GM12878 (cell line): ENCODE measurements around the gene GCSAM. TPM values are rescaled to one million over a fixed set of nuclear protein-coding genes. Genes with fewer than 3 reads are reported as not detected.

ENCODE experiments used
- ATF7 ChIP-seq: fragments of 450-650 bp; IDR thresholded peaks from 2 replicates; pipeline ENCODE4 v1.6.1; 2016; ENCODE audit warnings: low read depth, mild to moderate bottlenecking
- BACH1 ChIP-seq: fragments of 450-650 bp; IDR thresholded peaks from 2 replicates; pipeline ENCODE4 v1.6.1; 2017; ENCODE audit warnings: mild to moderate bottlenecking, borderline replicate concordance
- FOXK2 ChIP-seq: fragments of 450-650 bp; IDR thresholded peaks from 2 replicates; pipeline ENCODE4 v1.6.1; 2017; ENCODE audit warnings: mild to moderate bottlenecking, moderate library complexity
- HDAC2 ChIP-seq: fragments of 200-600 bp; sonication (generic); IDR thresholded peaks from 2 replicates; pipeline ENCODE4 v1.6.1; 2017
- JUNB ChIP-seq: IDR thresholded peaks from 2 replicates; pipeline ENCODE4 v1.6.1; 2016; ENCODE audit warnings: antibody characterized with exemption, mild to moderate bottlenecking
- MEF2B ChIP-seq: fragments of 450-650 bp; IDR thresholded peaks from 2 replicates; pipeline ENCODE4 v1.6.1; 2018; ENCODE audit warnings: mild to moderate bottlenecking, moderate library complexity; ENCODE audit not compliant: partially characterized antibody, poor library complexity, severe bottlenecking
- SMAD1 ChIP-seq: fragments of 450-650 bp; IDR thresholded peaks from 2 replicates; pipeline ENCODE4 v1.6.1; 2018; ENCODE audit warnings: mild to moderate bottlenecking, low read depth; ENCODE audit not compliant: partially characterized antibody
- TCF7 ChIP-seq: IDR thresholded peaks from 2 replicates; pipeline ENCODE4 v1.6.1; 2014; ENCODE audit warnings: antibody characterized with exemption, borderline replicate concordance
- YY1 ChIP-seq: IDR thresholded peaks from 2 replicates; pipeline ENCODE4 v1.6.1; 2011; ENCODE audit warnings: low read depth, mild to moderate bottlenecking, low read length
- ZNF217 ChIP-seq: fragments of 450-650 bp; IDR thresholded peaks from 2 replicates; pipeline ENCODE4 v1.6.1; 2017; ENCODE audit warnings: antibody characterized with exemption, mild to moderate bottlenecking
- ZZZ3 ChIP-seq: IDR thresholded peaks from 2 replicates; pipeline ENCODE4 v1.6.1; 2011; ENCODE audit warnings: low read depth; ENCODE audit not compliant: control insufficient read depth, insufficient read length
- polyA plus RNA-seq, 11 experiments: library from polyadenylated mRNA; depleted of rRNA in 4 of 11; unstranded in 6 of 11; stranded (reverse) in 5 of 11; fragments of >200 nt; fragmentation: Nextera tagmentation in 4 of 11; fragmentation: Illumina TruSeq in 1 of 11; extraction: Ambion mirVana in 4 of 11; extraction: Trizol in 1 of 11; gene quantifications; 1 replicate in 1 of 11; 2 replicates in 10 of 11; pipeline versions ENCODE4 v1.2.1 to v1.2.3, GENCODE V29; 2011 to 2016; ENCODE audit warnings: inconsistent platforms in 2 of 11, missing spikeins in 2 of 11, low read depth in 1 of 11
- total RNA-seq, 4 experiments: library from RNA; depleted of rRNA in 3 of 4; stranded (reverse); fragments of >200 nt in 3 of 4; fragmentation: Illumina TruSeq in 1 of 4; extraction: Trizol in 1 of 4; gene quantifications; 2 replicates each; pipeline versions ENCODE4 v1.2.1 to v1.2.3, GENCODE V29; 2013 to 2021
- TF ChIP-seq, protein P1 (sequence below): fragments of 450-650 bp; formaldehyde crosslinking; IDR thresholded peaks from 2 replicates; pipeline ENCODE4 v1.4.0; 2022; ENCODE audit warnings: mild to moderate bottlenecking, moderate library complexity
- TF ChIP-seq, protein P2 (sequence below): IDR thresholded peaks from 2 replicates; pipeline ENCODE4 v1.6.1; 2012; ENCODE audit warnings: low read depth, low read length, improper control_type of control experiment
- TF ChIP-seq, protein P3 (sequence below), 3 experiments: IDR thresholded peaks in 2 of 3; conservative IDR thresholded peaks in 1 of 3; 2 replicates each; pipeline ENCODE4 v1.5.1; 2011; ENCODE audit warnings: low read depth in 3 of 3, low read length in 3 of 3, mild to moderate bottlenecking in 3 of 3, control low read depth in 2 of 3, moderate library complexity in 2 of 3, inconsistent platforms in 1 of 3, mixed read lengths in 1 of 3; ENCODE audit not compliant: control insufficient read depth in 2 of 3, insufficient read depth in 1 of 3; ENCODE audit errors: extremely low read depth in 1 of 3
- TF ChIP-seq, protein P4 (sequence below): fragments of 450-650 bp; IDR thresholded peaks from 2 replicates; pipeline ENCODE4 v1.6.1; 2017; ENCODE audit warnings: mild to moderate bottlenecking, moderate library complexity
- TF ChIP-seq, protein P5 (sequence below): fragments of 450-650 bp; IDR thresholded peaks from 2 replicates; pipeline ENCODE4 v1.6.1; 2017; ENCODE audit warnings: low read depth, mild to moderate bottlenecking, moderate library complexity

Gene GCSAM
- total and polyA plus RNA-seq, 10 of the 15 experiments (the other 5 are each of a cell fraction or from before 2014, with no cell fraction given): 81.5 to 407 (median 107) TPM

DNA sequence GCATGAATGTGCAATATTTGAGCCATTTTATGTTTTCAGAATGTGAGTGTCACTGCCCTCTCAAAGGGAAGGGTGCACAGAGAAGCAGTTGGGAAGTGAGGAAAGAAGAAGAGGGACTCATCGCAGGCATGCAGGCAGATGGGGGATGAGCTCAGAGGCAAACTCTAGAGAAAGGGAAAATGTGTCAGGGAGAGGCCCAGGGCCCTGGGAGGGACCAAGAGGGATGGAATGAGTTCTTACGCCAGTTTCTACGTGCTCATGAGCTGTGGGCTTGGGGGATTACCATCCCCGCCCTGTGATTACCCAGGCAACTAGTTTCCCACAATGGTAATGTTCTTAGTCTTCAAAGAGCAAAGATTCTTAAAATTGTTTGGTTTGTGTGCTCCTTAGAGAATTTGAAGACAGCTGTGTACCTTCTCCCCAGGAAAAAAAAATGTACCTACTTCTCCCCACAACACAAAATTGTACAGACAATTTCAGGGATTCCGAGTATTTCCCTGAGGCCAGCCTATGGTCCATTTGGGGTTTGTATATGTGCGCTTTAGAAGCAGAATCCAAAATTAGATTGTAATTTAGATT is 17.8 kb downstream of the GCSAM start (continued):
- TF ChIP-seq, protein P1, sequence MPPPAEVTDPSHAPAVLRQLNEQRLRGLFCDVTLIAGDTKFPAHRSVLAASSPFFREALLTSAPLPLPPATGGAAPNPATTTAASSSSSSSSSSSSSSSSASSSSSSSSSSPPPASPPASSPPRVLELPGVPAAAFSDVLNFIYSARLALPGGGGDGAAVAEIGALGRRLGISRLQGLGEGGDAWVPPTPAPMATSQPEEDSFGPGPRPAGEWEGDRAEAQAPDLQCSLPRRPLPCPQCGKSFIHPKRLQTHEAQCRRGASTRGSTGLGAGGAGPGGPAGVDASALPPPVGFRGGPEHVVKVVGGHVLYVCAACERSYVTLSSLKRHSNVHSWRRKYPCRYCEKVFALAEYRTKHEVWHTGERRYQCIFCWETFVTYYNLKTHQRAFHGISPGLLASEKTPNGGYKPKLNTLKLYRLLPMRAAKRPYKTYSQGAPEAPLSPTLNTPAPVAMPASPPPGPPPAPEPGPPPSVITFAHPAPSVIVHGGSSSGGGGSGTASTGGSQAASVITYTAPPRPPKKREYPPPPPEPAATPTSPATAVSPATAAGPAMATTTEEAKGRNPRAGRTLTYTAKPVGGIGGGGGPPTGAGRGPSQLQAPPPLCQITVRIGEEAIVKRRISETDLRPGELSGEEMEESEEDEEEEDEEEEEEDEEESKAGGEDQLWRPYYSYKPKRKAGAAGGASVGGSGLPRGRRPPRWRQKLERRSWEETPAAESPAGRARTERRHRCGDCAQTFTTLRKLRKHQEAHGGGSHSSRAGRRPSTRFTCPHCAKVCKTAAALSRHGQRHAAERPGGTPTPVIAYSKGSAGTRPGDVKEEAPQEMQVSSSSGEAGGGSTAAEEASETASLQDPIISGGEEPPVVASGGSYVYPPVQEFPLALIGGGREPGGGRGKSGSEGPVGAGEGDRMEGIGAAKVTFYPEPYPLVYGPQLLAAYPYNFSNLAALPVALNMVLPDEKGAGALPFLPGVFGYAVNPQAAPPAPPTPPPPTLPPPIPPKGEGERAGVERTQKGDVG (CRISPR knock-in tag): peak; percentile 80
- no peak; the same call in 1 of the 2 replicates for TF ChIP-seq TCF7
- TF ChIP-seq, protein P2, sequence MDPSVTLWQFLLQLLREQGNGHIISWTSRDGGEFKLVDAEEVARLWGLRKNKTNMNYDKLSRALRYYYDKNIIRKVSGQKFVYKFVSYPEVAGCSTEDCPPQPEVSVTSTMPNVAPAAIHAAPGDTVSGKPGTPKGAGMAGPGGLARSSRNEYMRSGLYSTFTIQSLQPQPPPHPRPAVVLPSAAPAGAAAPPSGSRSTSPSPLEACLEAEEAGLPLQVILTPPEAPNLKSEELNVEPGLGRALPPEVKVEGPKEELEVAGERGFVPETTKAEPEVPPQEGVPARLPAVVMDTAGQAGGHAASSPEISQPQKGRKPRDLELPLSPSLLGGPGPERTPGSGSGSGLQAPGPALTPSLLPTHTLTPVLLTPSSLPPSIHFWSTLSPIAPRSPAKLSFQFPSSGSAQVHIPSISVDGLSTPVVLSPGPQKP: no peak
- TF ChIP-seq ZNF217: 0 out of 2 replicates have a peak, but pooled peaks have one; percentile 25
- no peak for TF ChIP-seq HDAC2
- TF ChIP-seq BACH1: peak; percentile 72
- TF ChIP-seq, protein P3, sequence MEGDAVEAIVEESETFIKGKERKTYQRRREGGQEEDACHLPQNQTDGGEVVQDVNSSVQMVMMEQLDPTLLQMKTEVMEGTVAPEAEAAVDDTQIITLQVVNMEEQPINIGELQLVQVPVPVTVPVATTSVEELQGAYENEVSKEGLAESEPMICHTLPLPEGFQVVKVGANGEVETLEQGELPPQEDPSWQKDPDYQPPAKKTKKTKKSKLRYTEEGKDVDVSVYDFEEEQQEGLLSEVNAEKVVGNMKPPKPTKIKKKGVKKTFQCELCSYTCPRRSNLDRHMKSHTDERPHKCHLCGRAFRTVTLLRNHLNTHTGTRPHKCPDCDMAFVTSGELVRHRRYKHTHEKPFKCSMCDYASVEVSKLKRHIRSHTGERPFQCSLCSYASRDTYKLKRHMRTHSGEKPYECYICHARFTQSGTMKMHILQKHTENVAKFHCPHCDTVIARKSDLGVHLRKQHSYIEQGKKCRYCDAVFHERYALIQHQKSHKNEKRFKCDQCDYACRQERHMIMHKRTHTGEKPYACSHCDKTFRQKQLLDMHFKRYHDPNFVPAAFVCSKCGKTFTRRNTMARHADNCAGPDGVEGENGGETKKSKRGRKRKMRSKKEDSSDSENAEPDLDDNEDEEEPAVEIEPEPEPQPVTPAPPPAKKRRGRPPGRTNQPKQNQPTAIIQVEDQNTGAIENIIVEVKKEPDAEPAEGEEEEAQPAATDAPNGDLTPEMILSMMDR (IDR thresholded peaks at IDR 0.05 in 2 of 3, conservative IDR thresholded peaks at IDR 0.05 in 1 of 3; ENCODE audit: control insufficient read depth in 2 of 3, extremely low read depth in 1 of 3, insufficient read depth in 1 of 3, low read depth in 3 of 3, low read length in 3 of 3): no peak
- no peak for TF ChIP-seq FOXK2
- TF ChIP-seq SMAD1: peak; percentile 85
- TF ChIP-seq ZZZ3: no peak
- TF ChIP-seq, protein P4, sequence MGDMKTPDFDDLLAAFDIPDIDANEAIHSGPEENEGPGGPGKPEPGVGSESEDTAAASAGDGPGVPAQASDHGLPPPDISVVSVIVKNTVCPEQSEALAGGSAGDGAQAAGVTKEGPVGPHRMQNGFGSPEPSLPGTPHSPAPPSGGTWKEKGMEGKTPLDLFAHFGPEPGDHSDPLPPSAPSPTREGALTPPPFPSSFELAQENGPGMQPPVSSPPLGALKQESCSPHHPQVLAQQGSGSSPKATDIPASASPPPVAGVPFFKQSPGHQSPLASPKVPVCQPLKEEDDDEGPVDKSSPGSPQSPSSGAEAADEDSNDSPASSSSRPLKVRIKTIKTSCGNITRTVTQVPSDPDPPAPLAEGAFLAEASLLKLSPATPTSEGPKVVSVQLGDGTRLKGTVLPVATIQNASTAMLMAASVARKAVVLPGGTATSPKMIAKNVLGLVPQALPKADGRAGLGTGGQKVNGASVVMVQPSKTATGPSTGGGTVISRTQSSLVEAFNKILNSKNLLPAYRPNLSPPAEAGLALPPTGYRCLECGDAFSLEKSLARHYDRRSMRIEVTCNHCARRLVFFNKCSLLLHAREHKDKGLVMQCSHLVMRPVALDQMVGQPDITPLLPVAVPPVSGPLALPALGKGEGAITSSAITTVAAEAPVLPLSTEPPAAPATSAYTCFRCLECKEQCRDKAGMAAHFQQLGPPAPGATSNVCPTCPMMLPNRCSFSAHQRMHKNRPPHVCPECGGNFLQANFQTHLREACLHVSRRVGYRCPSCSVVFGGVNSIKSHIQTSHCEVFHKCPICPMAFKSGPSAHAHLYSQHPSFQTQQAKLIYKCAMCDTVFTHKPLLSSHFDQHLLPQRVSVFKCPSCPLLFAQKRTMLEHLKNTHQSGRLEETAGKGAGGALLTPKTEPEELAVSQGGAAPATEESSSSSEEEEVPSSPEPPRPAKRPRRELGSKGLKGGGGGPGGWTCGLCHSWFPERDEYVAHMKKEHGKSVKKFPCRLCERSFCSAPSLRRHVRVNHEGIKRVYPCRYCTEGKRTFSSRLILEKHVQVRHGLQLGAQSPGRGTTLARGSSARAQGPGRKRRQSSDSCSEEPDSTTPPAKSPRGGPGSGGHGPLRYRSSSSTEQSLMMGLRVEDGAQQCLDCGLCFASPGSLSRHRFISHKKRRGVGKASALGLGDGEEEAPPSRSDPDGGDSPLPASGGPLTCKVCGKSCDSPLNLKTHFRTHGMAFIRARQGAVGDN: peak; percentile 67
- 0 out of 2 replicates have a peak, but pooled peaks have one; percentile 24 for TF ChIP-seq YY1
- peak; percentile 96 for TF ChIP-seq MEF2B
- peak; percentile 72 for TF ChIP-seq JUNB
- TF ChIP-seq, protein P5, sequence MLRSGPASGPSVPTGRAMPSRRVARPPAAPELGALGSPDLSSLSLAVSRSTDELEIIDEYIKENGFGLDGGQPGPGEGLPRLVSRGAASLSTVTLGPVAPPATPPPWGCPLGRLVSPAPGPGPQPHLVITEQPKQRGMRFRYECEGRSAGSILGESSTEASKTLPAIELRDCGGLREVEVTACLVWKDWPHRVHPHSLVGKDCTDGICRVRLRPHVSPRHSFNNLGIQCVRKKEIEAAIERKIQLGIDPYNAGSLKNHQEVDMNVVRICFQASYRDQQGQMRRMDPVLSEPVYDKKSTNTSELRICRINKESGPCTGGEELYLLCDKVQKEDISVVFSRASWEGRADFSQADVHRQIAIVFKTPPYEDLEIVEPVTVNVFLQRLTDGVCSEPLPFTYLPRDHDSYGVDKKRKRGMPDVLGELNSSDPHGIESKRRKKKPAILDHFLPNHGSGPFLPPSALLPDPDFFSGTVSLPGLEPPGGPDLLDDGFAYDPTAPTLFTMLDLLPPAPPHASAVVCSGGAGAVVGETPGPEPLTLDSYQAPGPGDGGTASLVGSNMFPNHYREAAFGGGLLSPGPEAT: peak; percentile 94
- peak; percentile 72 for TF ChIP-seq ATF7
